HEK293 (cell line): ENCODE results near the gene KHDC1L.

Experiments
- CTCF ChIA-PET: fragments of 350-600 bp; formaldehyde crosslinking; extraction: SDS; loops from one replicate; lab custom pipeline; 2021; ENCODE audit warnings: antibody characterized with exemption; lab: Yijun Ruan, JAX
- POLR2A ChIA-PET: fragments of 300-600 bp; formaldehyde crosslinking; extraction: SDS; loops from one replicate; lab custom pipeline; 2020; ENCODE audit warnings: antibody characterized with exemption, inconsistent platforms; lab: Yijun Ruan, JAX
- H3K27ac ChIP-seq: fragments of 200-500 bp; sonication (Bioruptor generic); 2 replicates; pipeline ENCODE4 v1.5.1; 2014; ENCODE audit warnings: low read depth, low read length, control low read depth, inconsistent platforms; ENCODE audit errors: extremely low read depth
- H3K36me3 ChIP-seq, 2 experiments: fragments of 200-500 bp in 1 of 2; sonication (Bioruptor generic) in 1 of 2; 1 replicate in 1 of 2; 2 replicates in 1 of 2; pipeline ENCODE4 v1.5.1; 2014 to 2017; ENCODE audit warnings: inconsistent platforms in 2 of 2, low read length in 2 of 2; ENCODE audit not compliant: control insufficient read depth in 2 of 2, insufficient read depth in 1 of 2
- H3K4me1 ChIP-seq: fragments of 200-500 bp; sonication (Bioruptor generic); 2 replicates; pipeline ENCODE4 v1.5.1; 2014; ENCODE audit warnings: mild to moderate bottlenecking, low read length, inconsistent platforms; ENCODE audit not compliant: control insufficient read depth, insufficient read depth
- H3K4me3 ChIP-seq: 2 replicates; pipeline ENCODE4 v1.5.1; 2011; ENCODE audit warnings: low read depth, mild to moderate bottlenecking, control low read depth, low read length, moderate library complexity
- H3K9me3 ChIP-seq: fragments of 200-500 bp; sonication (Bioruptor generic); 2 replicates; pipeline ENCODE4 v1.5.1; 2014; ENCODE audit warnings: low read depth, low read length, inconsistent platforms; ENCODE audit not compliant: control insufficient read depth, insufficient read depth
- HOXD13 ChIP-seq: sonication (generic); formaldehyde crosslinking; IDR thresholded peaks from 2 replicates; pipeline ENCODE4 v1.8.0; 2022; ENCODE audit warnings: missing genetic modification reagents, borderline replicate concordance
- SCRT2 ChIP-seq: fragments of 450-650 bp; formaldehyde crosslinking; IDR thresholded peaks from 2 replicates; pipeline ENCODE4 v1.5.1; 2016; ENCODE audit warnings: missing biosample characterization, missing genetic modification characterization
- TRIM28 ChIP-seq: IDR thresholded peaks from 2 replicates; pipeline ENCODE4 v1.6.1; 2011; ENCODE audit warnings: low read length, control low read depth, borderline replicate concordance
- WT1 ChIP-seq: fragments of 450-650 bp; formaldehyde crosslinking; IDR thresholded peaks from 2 replicates; pipeline ENCODE4 v1.5.1; 2016; ENCODE audit warnings: missing biosample characterization, missing genetic modification characterization
- ZNF112 ChIP-seq: fragments of 450-650 bp; formaldehyde crosslinking; IDR thresholded peaks from 2 replicates; pipeline ENCODE4 v1.5.0; 2017; ENCODE audit warnings: missing biosample characterization, missing genetic modification characterization
- ZNF140 ChIP-seq: fragments of 450-650 bp; formaldehyde crosslinking; IDR thresholded peaks from 2 replicates; pipeline ENCODE4 v1.5.1; 2016; ENCODE audit warnings: missing biosample characterization, missing genetic modification characterization
- ZNF148 ChIP-seq: fragments of 450-650 bp; formaldehyde crosslinking; IDR thresholded peaks from 2 replicates; pipeline ENCODE4 v1.5.0; 2017; ENCODE audit warnings: missing biosample characterization, missing genetic modification characterization, borderline replicate concordance
- ZNF157 ChIP-seq: fragments of 450-650 bp; formaldehyde crosslinking; IDR thresholded peaks from 2 replicates; pipeline ENCODE4 v1.5.1; 2016; ENCODE audit warnings: missing biosample characterization, missing genetic modification characterization
- ZNF324 ChIP-seq: fragments of 450-650 bp; formaldehyde crosslinking; IDR thresholded peaks from 2 replicates; pipeline ENCODE4 v1.5.1; 2016; ENCODE audit warnings: missing biosample characterization, missing genetic modification characterization
- ZNF366 ChIP-seq: fragments of 450-650 bp; formaldehyde crosslinking; conservative IDR thresholded peaks from 2 replicates; pipeline ENCODE4 v1.5.1; 2016; ENCODE audit warnings: missing biosample characterization, missing genetic modification characterization
- ZNF558 ChIP-seq: fragments of 450-650 bp; formaldehyde crosslinking; IDR thresholded peaks from 2 replicates; pipeline ENCODE4 v1.5.1; 2016; ENCODE audit warnings: missing biosample characterization, missing genetic modification characterization
- ZNF561 ChIP-seq: fragments of 450-650 bp; IDR thresholded peaks from 2 replicates; pipeline ENCODE4 v1.5.1; 2018; ENCODE audit warnings: missing biosample characterization, missing genetic modification characterization, borderline replicate concordance
- ZNF596 ChIP-seq: fragments of 450-650 bp; IDR thresholded peaks from 2 replicates; pipeline ENCODE4 v1.5.0; 2018; ENCODE audit warnings: missing biosample characterization, mild to moderate bottlenecking, missing genetic modification characterization, moderate library complexity
- ZNF777 ChIP-seq: fragments of 450-650 bp; formaldehyde crosslinking; IDR thresholded peaks from 2 replicates; pipeline ENCODE4 v1.5.1; 2017; ENCODE audit warnings: missing biosample characterization, missing genetic modification characterization, borderline replicate concordance
- ZNF785 ChIP-seq: fragments of 450-650 bp; formaldehyde crosslinking; IDR thresholded peaks from 2 replicates; pipeline ENCODE4 v1.5.1; 2016; ENCODE audit warnings: missing biosample characterization, missing genetic modification characterization
- TF ChIP-seq, protein P1 (sequence below): fragments of 450-650 bp; formaldehyde crosslinking; IDR thresholded peaks from 2 replicates; pipeline ENCODE4 v1.5.1; 2016; ENCODE audit warnings: missing biosample characterization, missing genetic modification characterization

KHDC1L gene

GRCh38 chr6:73248192-73248903, 23.1 kb upstream of the KHDC1L start:
- Histone ChIP-seq H3K27ac (no peak overlapping the region), H3K9me3 (no peaks in the 10 kb centered on the region), H3K4me3 (no peak overlapping the region)
- POLR2A ChIA-PET: interaction anchor here (0.7 kb wide), 1 partner anchor 516 kb away, joined by 3 read pairs; no protein-coding TSS in a partner anchor
- CTCF ChIA-PET: interaction anchor here (0.6 to 0.7 kb wide), 2 partner anchors 109 to 632 kb away, joined by 3 to 6 read pairs; no protein-coding TSS in a partner anchor
- TF ChIP-seq ZNF561 (tag by site-specific recombination): no peak
- TF ChIP-seq ZNF596 (tag by site-specific recombination): peak; percentile 90
- TF ChIP-seq, protein P1, sequence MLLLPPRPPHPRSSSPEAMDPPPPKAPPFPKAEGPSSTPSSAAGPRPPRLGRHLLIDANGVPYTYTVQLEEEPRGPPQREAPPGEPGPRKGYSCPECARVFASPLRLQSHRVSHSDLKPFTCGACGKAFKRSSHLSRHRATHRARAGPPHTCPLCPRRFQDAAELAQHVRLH (tag by site-specific recombination): no peak
- no peak for TF ChIP-seq HOXD13 (CRISPR knock-in tag)
- no peak for TF ChIP-seq WT1 (tag by site-specific recombination)
- TF ChIP-seq ZNF785 (tag by site-specific recombination): no peak
- peak; percentile 62 for TF ChIP-seq ZNF366 (tag by site-specific recombination)
- TF ChIP-seq ZNF140 (tag by site-specific recombination): no peak
- TF ChIP-seq ZNF324 (tag by site-specific recombination): no peak
- TF ChIP-seq SCRT2 (tag by site-specific recombination): peak; percentile 57
- TF ChIP-seq, all 188 proteins: peak for 3
- no peaks in the 10 kb centered on the region for H3K4me1 ChIP-seq
- H3K36me3 ChIP-seq: no peaks in the 10 kb centered on the region

DNA sequence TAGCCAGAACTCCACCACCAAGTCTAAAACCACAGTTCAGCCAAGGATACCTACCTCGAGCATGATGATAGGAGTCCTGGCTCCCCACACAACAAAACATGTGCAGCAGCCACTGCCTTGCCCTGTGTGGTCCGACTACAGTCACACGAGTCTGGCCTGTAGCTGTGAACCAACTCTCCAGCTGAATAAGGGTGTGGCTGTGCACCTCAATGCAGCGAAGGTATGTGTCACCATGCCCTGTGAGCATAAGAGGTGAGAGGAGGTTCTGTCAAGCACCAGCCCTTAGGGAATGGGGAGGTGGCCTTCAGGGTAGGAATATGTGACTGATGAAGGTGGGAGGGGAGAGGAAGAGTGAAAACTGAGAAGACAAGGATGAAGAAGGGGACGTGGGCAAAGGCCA, 16.7 kb upstream of the KHDC1L start:
- TF ChIP-seq ZNF148 (tag by site-specific recombination) (no peak), ZNF157 (tag by site-specific recombination) (no peak), ZNF112 (tag by site-specific recombination) (no peak), ZNF558 (no peak), ZNF777 (tag by site-specific recombination) (no peak)
- TF ChIP-seq, protein P1 (tag by site-specific recombination): no peak
- Histone ChIP-seq H3K36me3 (no peaks in the 10 kb centered on the region), H3K4me1 (no peaks in the 10 kb centered on the region), H3K9me3 (no peaks in the 10 kb centered on the region), H3K27ac (no peak overlapping the region), H3K4me3 (no peak overlapping the region)
- POLR2A ChIA-PET: no interaction called here
- CTCF ChIA-PET: no interaction called here

DNA sequence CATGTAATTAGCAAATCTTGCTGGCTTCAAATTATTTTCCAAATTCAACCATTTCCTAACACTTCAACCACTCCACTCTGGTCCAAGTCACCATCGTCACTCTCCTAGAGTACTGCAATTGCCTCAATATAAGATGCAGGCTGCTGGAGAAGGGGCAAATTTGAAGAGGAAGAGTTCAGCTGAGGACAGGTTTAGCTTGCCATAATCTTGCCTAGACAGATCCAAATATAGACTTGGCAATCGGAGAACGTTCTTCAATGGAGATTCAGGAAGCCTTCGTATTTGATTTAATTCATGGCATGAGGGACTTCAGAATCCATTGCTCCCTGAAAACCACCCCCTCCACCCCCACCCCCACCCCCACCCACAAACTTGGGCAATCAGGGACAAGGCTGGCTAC, 15.4 kb upstream of the KHDC1L start:
- Histone ChIP-seq H3K36me3 (no peaks in the 10 kb centered on the region), H3K9me3 (no peaks in the 10 kb centered on the region), H3K27ac (no peak overlapping the region), H3K4me3 (no peak overlapping the region), H3K4me1 (no peaks in the 10 kb centered on the region)
- POLR2A ChIA-PET: no interaction called here
- TF ChIP-seq TRIM28: no peak
- TF ChIP-seq, all 188 proteins: peak for 0
- CTCF ChIA-PET: interaction anchor here (0.7 kb wide), 1 partner anchor 36 kb away, joined by 6 read pairs; no protein-coding TSS in a partner anchor
